WTC11 (cell line): Measurements from ENCODE around the gene ITGAV.

Source experiments
- ATF1 ChIP-seq: sonication (generic); formaldehyde crosslinking; IDR thresholded peaks from 2 replicates; pipeline ENCODE4 v1.8.1; 2023; ENCODE audit warnings: mild to moderate bottlenecking, moderate library complexity, missing genetic modification reagents
- CREM ChIP-seq: sonication (generic); formaldehyde crosslinking; IDR thresholded peaks from 2 replicates; pipeline ENCODE4 v1.8.1; 2022; ENCODE audit warnings: mild to moderate bottlenecking, missing genetic modification reagents, moderate library complexity
- CTCF ChIP-seq: fragments of 200-600 bp; IDR thresholded peaks from 2 replicates; pipeline ENCODE4 v1.8.0; 2022; ENCODE audit warnings: antibody characterized with exemption
- NR1H2 ChIP-seq: sonication (generic); formaldehyde crosslinking; IDR thresholded peaks from 2 replicates; pipeline ENCODE4 v1.9.0; 2021; ENCODE audit warnings: mild to moderate bottlenecking, moderate library complexity, missing genetic modification reagents
- SMAD3 ChIP-seq: sonication (generic); formaldehyde crosslinking; IDR thresholded peaks from 2 replicates; pipeline ENCODE4 v1.8.0; 2022; ENCODE audit warnings: missing genetic modification reagents, mild to moderate bottlenecking, borderline replicate concordance
- TF ChIP-seq, protein P1 (sequence below): sonication (generic); formaldehyde crosslinking; IDR thresholded peaks from 2 replicates; pipeline ENCODE4 v1.8.1; 2023; ENCODE audit warnings: mild to moderate bottlenecking, missing genetic modification reagents, moderate library complexity
- TF ChIP-seq, protein P2 (sequence below): sonication (generic); formaldehyde crosslinking; IDR thresholded peaks from 2 replicates; pipeline ENCODE4 v1.8.0; 2022; ENCODE audit warnings: mild to moderate bottlenecking, missing genetic modification reagents
- TF ChIP-seq, protein P3 (sequence below): sonication (generic); formaldehyde crosslinking; IDR thresholded peaks from 2 replicates; pipeline ENCODE4 v1.8.0; 2023; ENCODE audit warnings: missing genetic modification reagents, mild to moderate bottlenecking, borderline replicate concordance

- TF ChIP-seq, protein P1, sequence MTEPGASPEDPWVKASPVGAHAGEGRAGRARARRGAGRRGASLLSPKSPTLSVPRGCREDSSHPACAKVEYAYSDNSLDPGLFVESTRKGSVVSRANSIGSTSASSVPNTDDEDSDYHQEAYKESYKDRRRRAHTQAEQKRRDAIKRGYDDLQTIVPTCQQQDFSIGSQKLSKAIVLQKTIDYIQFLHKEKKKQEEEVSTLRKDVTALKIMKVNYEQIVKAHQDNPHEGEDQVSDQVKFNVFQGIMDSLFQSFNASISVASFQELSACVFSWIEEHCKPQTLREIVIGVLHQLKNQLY (CRISPR knock-in tag), result no peak
- TF ChIP-seq SMAD3 (CRISPR knock-in tag), result no peak
- TF ChIP-seq ATF1 (CRISPR knock-in tag), result no peak
- TF ChIP-seq NR1H2 (CRISPR knock-in tag), result no peak
- TF ChIP-seq, protein P2, sequence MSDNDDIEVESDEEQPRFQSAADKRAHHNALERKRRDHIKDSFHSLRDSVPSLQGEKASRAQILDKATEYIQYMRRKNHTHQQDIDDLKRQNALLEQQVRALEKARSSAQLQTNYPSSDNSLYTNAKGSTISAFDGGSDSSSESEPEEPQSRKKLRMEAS (CRISPR knock-in tag), result no peak
- TF ChIP-seq CTCF, result no peak
- TF ChIP-seq, protein P3, sequence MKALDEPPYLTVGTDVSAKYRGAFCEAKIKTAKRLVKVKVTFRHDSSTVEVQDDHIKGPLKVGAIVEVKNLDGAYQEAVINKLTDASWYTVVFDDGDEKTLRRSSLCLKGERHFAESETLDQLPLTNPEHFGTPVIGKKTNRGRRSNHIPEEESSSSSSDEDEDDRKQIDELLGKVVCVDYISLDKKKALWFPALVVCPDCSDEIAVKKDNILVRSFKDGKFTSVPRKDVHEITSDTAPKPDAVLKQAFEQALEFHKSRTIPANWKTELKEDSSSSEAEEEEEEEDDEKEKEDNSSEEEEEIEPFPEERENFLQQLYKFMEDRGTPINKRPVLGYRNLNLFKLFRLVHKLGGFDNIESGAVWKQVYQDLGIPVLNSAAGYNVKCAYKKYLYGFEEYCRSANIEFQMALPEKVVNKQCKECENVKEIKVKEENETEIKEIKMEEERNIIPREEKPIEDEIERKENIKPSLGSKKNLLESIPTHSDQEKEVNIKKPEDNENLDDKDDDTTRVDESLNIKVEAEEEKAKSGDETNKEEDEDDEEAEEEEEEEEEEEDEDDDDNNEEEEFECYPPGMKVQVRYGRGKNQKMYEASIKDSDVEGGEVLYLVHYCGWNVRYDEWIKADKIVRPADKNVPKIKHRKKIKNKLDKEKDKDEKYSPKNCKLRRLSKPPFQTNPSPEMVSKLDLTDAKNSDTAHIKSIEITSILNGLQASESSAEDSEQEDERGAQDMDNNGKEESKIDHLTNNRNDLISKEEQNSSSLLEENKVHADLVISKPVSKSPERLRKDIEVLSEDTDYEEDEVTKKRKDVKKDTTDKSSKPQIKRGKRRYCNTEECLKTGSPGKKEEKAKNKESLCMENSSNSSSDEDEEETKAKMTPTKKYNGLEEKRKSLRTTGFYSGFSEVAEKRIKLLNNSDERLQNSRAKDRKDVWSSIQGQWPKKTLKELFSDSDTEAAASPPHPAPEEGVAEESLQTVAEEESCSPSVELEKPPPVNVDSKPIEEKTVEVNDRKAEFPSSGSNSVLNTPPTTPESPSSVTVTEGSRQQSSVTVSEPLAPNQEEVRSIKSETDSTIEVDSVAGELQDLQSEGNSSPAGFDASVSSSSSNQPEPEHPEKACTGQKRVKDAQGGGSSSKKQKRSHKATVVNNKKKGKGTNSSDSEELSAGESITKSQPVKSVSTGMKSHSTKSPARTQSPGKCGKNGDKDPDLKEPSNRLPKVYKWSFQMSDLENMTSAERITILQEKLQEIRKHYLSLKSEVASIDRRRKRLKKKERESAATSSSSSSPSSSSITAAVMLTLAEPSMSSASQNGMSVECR (CRISPR knock-in tag), result no peak
- no peak for TF ChIP-seq CREM (CRISPR knock-in tag)
Measured at GRCh38 chr2:186725783-186726182, 135.9 kb downstream of the ITGAV start.
